IMR-90 (cell line): Measurements from ENCODE around the gene CYP2F1. TPM values are rescaled to one million over a fixed set of nuclear protein-coding genes. Genes with fewer than 3 reads are reported as not detected.

ENCODE experiments used
- ATAC-seq: fragments of 200-7000 bp; cut with Tn5 transposase; 2 replicates; pipeline ENCODE4 v1.9.1; 2020; ENCODE audit warnings: low read depth, mild to moderate bottlenecking, moderate library complexity
- BruUV-seq: library from RNA; stranded (reverse); fragments of 400-500 nt; replicated peaks from 2 replicates; lab custom pipeline; 2021; lab: Mats Ljungman, UMichigan
- CTCF ChIA-PET: fragments of 300-600 bp; formaldehyde crosslinking; extraction: SDS; loops from one replicate; lab custom pipeline; 2021; ENCODE audit warnings: antibody characterized with exemption; lab: Yijun Ruan, JAX
- POLR2A ChIA-PET: fragments of 300-600 bp; sonication (Branson Sonifier 250); formaldehyde crosslinking; loops from one replicate; lab custom pipeline; 2022; ENCODE audit warnings: antibody characterized with exemption; ENCODE audit not compliant: unreplicated experiment; lab: Charles Lee
- DNase-seq: peaks from one replicate; pipeline ENCODE4 v3.0.0; 2013
- H2AFZ ChIP-seq: replicated peaks from 2 replicates; pipeline ENCODE3; 2013; ENCODE audit warnings: low read length, mild to moderate bottlenecking; ENCODE audit not compliant: poor library complexity
- H2AK5ac ChIP-seq: 2 replicates; pipeline ENCODE4 v1.6.1; 2013; ENCODE audit warnings: low read depth, low read length, inconsistent platforms
- H2AK9ac ChIP-seq: replicated peaks from 2 replicates; pipeline ENCODE3; 2013; ENCODE audit warnings: mild to moderate bottlenecking, low read depth, low read length, moderate library complexity; ENCODE audit not compliant: poor library complexity
- H2BK120ac ChIP-seq: 2 replicates; pipeline ENCODE4 v1.6.1; 2013; ENCODE audit warnings: low read depth, low read length, inconsistent platforms
- H2BK15ac ChIP-seq: 3 replicates; pipeline ENCODE4 v1.6.1; 2013; ENCODE audit warnings: low read depth, low read length, inconsistent platforms
- H2BK20ac ChIP-seq: 2 replicates; pipeline ENCODE4 v1.6.1; 2013; ENCODE audit warnings: low read depth, mild to moderate bottlenecking, inconsistent platforms, low read length, moderate library complexity
- H2BK5ac ChIP-seq: 2 replicates; pipeline ENCODE4 v1.6.1; 2013; ENCODE audit warnings: mild to moderate bottlenecking, low read depth, low read length, inconsistent platforms; ENCODE audit not compliant: poor library complexity, severe bottlenecking
- H3K14ac ChIP-seq: replicated peaks from 2 replicates; pipeline ENCODE4 v1.6.1; 2013; ENCODE audit warnings: low read depth, low read length, inconsistent platforms
- H3K18ac ChIP-seq: 2 replicates; pipeline ENCODE4 v1.6.1; 2013; ENCODE audit warnings: low read depth, low read length, control low read depth
- H3K23ac ChIP-seq: 2 replicates; pipeline ENCODE4 v1.6.1; 2013; ENCODE audit warnings: low read depth, low read length, inconsistent platforms
- H3K27ac ChIP-seq: 2 replicates; pipeline ENCODE4 v1.5.1; 2013; ENCODE audit warnings: mild to moderate bottlenecking, control low read depth, low read length; ENCODE audit not compliant: insufficient read depth
- H3K27me3 ChIP-seq: 2 replicates; pipeline ENCODE4 v1.6.1; 2013; ENCODE audit warnings: low read length; ENCODE audit not compliant: control insufficient read depth, insufficient read depth
- H3K36me3 ChIP-seq: 2 replicates; pipeline ENCODE4 v1.6.1; 2013; ENCODE audit warnings: low read length, mixed read lengths; ENCODE audit not compliant: control insufficient read depth, insufficient read depth
- H3K4ac ChIP-seq: 2 replicates; pipeline ENCODE4 v1.6.1; 2013; ENCODE audit warnings: low read depth, low read length, inconsistent platforms
- H3K4me1 ChIP-seq: 2 replicates; pipeline ENCODE4 v1.6.1; 2013; ENCODE audit warnings: low read length, mixed read lengths; ENCODE audit not compliant: control insufficient read depth, insufficient read depth
- H3K4me2 ChIP-seq: 2 replicates; pipeline ENCODE4 v1.6.1; 2013; ENCODE audit warnings: low read depth, mild to moderate bottlenecking, control low read depth, low read length, moderate library complexity
- H3K4me3 ChIP-seq: 2 replicates; pipeline ENCODE4 v1.5.1; 2013; ENCODE audit warnings: low read depth, mild to moderate bottlenecking, control low read depth, low read length, moderate library complexity; ENCODE audit not compliant: insufficient read depth
- H3K56ac ChIP-seq: 2 replicates; pipeline ENCODE4 v1.6.1; 2013; ENCODE audit warnings: low read length, inconsistent platforms; ENCODE audit not compliant: insufficient read depth; ENCODE audit errors: extremely low read depth
- H3K79me1 ChIP-seq, 2 experiments: 2 replicates each; pipeline ENCODE4 v1.6.1; 2013; ENCODE audit warnings: low read length in 2 of 2, inconsistent platforms in 1 of 2, low read depth in 1 of 2
- H3K9ac ChIP-seq: 2 replicates; pipeline ENCODE4 v1.6.1; 2013; ENCODE audit warnings: low read depth, low read length, control low read depth
- H3K9me1 ChIP-seq: 2 replicates; pipeline ENCODE4 v1.6.1; 2013; ENCODE audit warnings: low read length, inconsistent platforms; ENCODE audit not compliant: insufficient read depth
- H3K9me3 ChIP-seq: 2 replicates; pipeline ENCODE4 v1.6.1; 2013; ENCODE audit warnings: low read length; ENCODE audit not compliant: control insufficient read depth, insufficient read depth
- H4K20me1 ChIP-seq: 2 replicates; pipeline ENCODE4 v1.6.1; 2013; ENCODE audit warnings: low read length, inconsistent platforms; ENCODE audit not compliant: insufficient read depth
- H4K5ac ChIP-seq: 2 replicates; pipeline ENCODE4 v1.6.1; 2013; ENCODE audit warnings: mild to moderate bottlenecking, low read depth, low read length, control low read depth
- H4K8ac ChIP-seq, 2 experiments: 2 replicates each; pipeline ENCODE4 v1.6.1; 2013; ENCODE audit warnings: low read depth in 2 of 2, low read length in 2 of 2, control low read depth in 1 of 2, inconsistent platforms in 1 of 2
- H4K91ac ChIP-seq: 2 replicates; pipeline ENCODE4 v1.6.1; 2013; ENCODE audit warnings: low read depth, low read length, inconsistent platforms; ENCODE audit not compliant: insufficient read depth
- BHLHE40 ChIP-seq: fragments of 150-350 bp; IDR thresholded peaks from 2 replicates; pipeline ENCODE4 v1.6.1; 2016; ENCODE audit warnings: mild to moderate bottlenecking, low read depth, low read length
- CEBPB ChIP-seq: IDR thresholded peaks from 2 replicates; pipeline ENCODE4 v1.6.1; 2012; ENCODE audit warnings: low read depth, low read length, improper control_type of control experiment
- CHD1 ChIP-seq: IDR thresholded peaks from 2 replicates; pipeline ENCODE4 v1.6.1; 2012; ENCODE audit warnings: low read depth, low read length, improper control_type of control experiment
- RAD21 ChIP-seq: IDR thresholded peaks from 2 replicates; pipeline ENCODE4 v1.6.1; 2012; ENCODE audit warnings: low read length, improper control_type of control experiment
- SMC3 ChIP-seq: fragments of 150-350 bp; IDR thresholded peaks from 2 replicates; pipeline ENCODE4 v1.6.1; 2016; ENCODE audit warnings: low read depth, mild to moderate bottlenecking, antibody characterized with exemption, low read length, moderate library complexity
- USF2 ChIP-seq: fragments of 150-350 bp; IDR thresholded peaks from 2 replicates; pipeline ENCODE4 v1.6.1; 2017; ENCODE audit warnings: mild to moderate bottlenecking, antibody characterized with exemption, low read length, low read depth
- WGBS, 2 experiments: methylation state at CpG; one replicate each; pipeline versions ENCODE4 v1.1.5 to v1.1.7; 2013; ENCODE audit warnings: missing lambda C conversion rate in 2 of 2; ENCODE audit not compliant: insufficient read length in 1 of 2; ENCODE audit errors: extremely low coverage in 2 of 2; 5-methylcytosine and 5-hydroxymethylcytosine counted together
- dilution Hi-C: fragments of 300-500 bp; cut with HindIII; formaldehyde crosslinking; loops from one replicate; pipeline ENCODE4 v1.14.3; 2018; ENCODE audit warnings: low sequenced_read_pairs; ENCODE audit not compliant: unreplicated experiment
- in situ Hi-C: fragments of 300-500 bp; cut with MboI; formaldehyde crosslinking; loops from 3 replicates; pipeline ENCODE4 v1.14.3; 2019; ENCODE audit warnings: low sequenced_read_pairs, inconsistent platforms, mixed read lengths
- intact Hi-C: fragments of 100-400 bp; cut with micrococcal nuclease; formaldehyde crosslinking; loops from 2 replicates; pipeline ENCODE4 v1.10.0; 2022
- polyA plus RNA-seq, 3 experiments: library from polyadenylated mRNA; depleted of rRNA; stranded (reverse); fragments of >200 nt; gene quantifications; 2 replicates each; pipeline ENCODE4 v1.2.3, GENCODE V29; 2012; ENCODE audit warnings: low replicate concordance in 1 of 3
- total RNA-seq: library from RNA; depleted of rRNA; stranded (reverse); fragments of >200 nt; gene quantifications from 2 replicates; pipeline ENCODE4 v1.2.3, GENCODE V29; 2012

The CYP2F1 gene
- total and polyA plus RNA-seq, 2 of the 4 experiments (the other 2 are of a cell fraction), result not detected

- Histone ChIP-seq H2AK9ac (no peak overlapping the region), H2BK120ac (no peak overlapping the region), H3K27ac (no peak overlapping the region), H3K56ac (no peak overlapping the region), H4K91ac (no peak overlapping the region), H3K36me3 (no peaks in the 10 kb centered on the region), H3K27me3 (peaks cover 2% of the 10 kb centered on the region), H3K4me2 (no peak overlapping the region), H3K9me3 (no peaks in the 10 kb centered on the region), H2AFZ (no peak overlapping the region), H3K18ac (no peak overlapping the region), H2AK5ac (no peak overlapping the region), H3K4ac (no peak overlapping the region), H4K5ac (no peak overlapping the region), H3K79me1 (no peaks in the 10 kb centered on the region), H3K4me3 (no peak overlapping the region), H3K9me1 (no peaks in the 10 kb centered on the region), H3K4me1 (no peaks in the 10 kb centered on the region), H3K23ac (no peak overlapping the region), H3K9ac (no peak overlapping the region), H4K8ac (no peak overlapping the region), H2BK20ac (no peak overlapping the region), H4K20me1 (no peaks in the 10 kb centered on the region), H2BK15ac (no peak overlapping the region), H3K14ac (no peak overlapping the region), H2BK5ac (no peak overlapping the region)
- no peak for TF ChIP-seq USF2
- no peak for TF ChIP-seq BHLHE40
- TF ChIP-seq SMC3, result no peak
- TF ChIP-seq CHD1, result no peak
- no peak for TF ChIP-seq CEBPB
- TF ChIP-seq RAD21, result no peak
- POLR2A ChIA-PET, result no interaction called here
- CTCF ChIA-PET, result no interaction called here
- intact Hi-C loops (no loop called here), in situ Hi-C loops (no loop called here), dilution Hi-C loops (no loop called here)
- DNase-seq, result no peak
- WGBS, 2 experiments, result no CpG with 5 or more reads among the region's 1 CpG
- no TSS peak for BruUV-seq
- ATAC-seq, result no peak
These were observed 28.4 kb upstream of the CYP2F1 start for GRCh38 chr19:41085748-41086415.
